Hepatic stellate cell (primary cell): ENCODE results near the gene HIGD1C.

Experiments used
- DNase-seq: peaks from one replicate; pipeline ENCODE4 v3.0.0; 2011; ENCODE audit warnings: low spot score

The HIGD1C gene

DNA sequence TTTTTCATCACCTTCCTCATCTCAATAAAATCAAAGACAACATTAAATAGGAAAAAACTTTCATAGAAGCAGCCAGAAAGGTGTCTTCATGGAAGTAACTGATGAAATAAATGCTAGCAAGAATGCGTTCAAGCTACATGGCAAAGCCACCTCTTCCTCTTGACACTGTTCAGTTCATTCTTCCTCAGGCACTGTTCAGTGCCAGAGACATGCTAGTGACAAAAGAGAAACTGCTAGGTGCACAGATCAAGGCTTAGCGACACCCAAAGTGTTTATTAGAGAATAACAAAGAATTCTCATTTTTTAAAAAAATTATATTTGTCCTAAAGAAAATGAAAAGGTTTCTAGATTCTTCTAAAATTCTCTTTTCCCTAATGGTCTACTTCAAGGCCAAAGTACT, 66.6 kb downstream of the HIGD1C start:
- DNase-seq, result no peak

DNA sequence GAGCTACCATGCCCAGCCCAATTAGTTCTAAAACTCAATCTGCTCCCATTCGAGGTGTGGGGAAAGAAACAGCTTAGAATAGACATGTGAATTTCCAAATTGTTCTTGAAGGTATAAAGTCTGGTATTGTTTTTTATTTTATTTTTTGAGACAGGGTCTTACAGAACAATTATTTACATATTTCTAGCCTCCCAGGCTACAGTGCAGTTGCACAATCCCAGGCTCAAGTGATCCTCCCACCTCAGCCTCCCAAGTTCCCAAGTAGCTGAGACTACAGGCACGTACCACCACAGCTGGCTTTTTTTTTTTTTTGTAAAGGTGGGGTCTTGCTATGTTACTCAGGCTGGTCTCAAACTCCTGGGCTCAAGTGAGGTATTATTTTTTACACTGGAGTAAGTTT, 67.6 kb downstream of the HIGD1C start:
- no peak for DNase-seq
